Mesothelial cell of epicardium (in vitro differentiated cells): ENCODE results near the gene MRPS34. TPM values are rescaled to one million over a fixed set of nuclear protein-coding genes. Genes with fewer than 3 reads are reported as not detected.
A peak's percentile ranks its signal among the peaks of the same experiment; 100 is the strongest.

Experiments used
- DNase-seq, 2 experiments: peaks; one replicate each; pipeline ENCODE4 v3.0.0; 2021; ENCODE audit warnings: low spot score in 2 of 2; ENCODE audit not compliant: unreplicated experiment in 2 of 2
- H3K27ac Mint-ChIP-seq: 2 replicates; pipeline ENCODE4 v1.8.0; 2021; ENCODE audit warnings: mixed read lengths
- H3K27me3 Mint-ChIP-seq: 2 replicates; pipeline ENCODE4 v1.8.0; 2021; ENCODE audit warnings: low read depth, mixed read lengths
- H3K36me3 Mint-ChIP-seq: 2 replicates; pipeline ENCODE4 v1.8.0; 2021; ENCODE audit warnings: mixed read lengths
- H3K4me1 Mint-ChIP-seq: 2 replicates; pipeline ENCODE4 v1.8.0; 2021; ENCODE audit warnings: mixed read lengths
- H3K4me3 Mint-ChIP-seq: 2 replicates; pipeline ENCODE4 v1.8.0; 2021; ENCODE audit warnings: mild to moderate bottlenecking, moderate library complexity, mixed read lengths
- H3K9me3 Mint-ChIP-seq: 2 replicates; pipeline ENCODE4 v1.8.0; 2021; ENCODE audit warnings: mixed read lengths
- CTCF ChIP-seq: fragments of 200-600 bp; sonication (generic); IDR thresholded peaks from one replicate; pipeline ENCODE4 v1.5.0; 2021; ENCODE audit warnings: antibody characterized with exemption; ENCODE audit not compliant: unreplicated experiment
- total RNA-seq: library from RNA; stranded (reverse); gene quantifications from 3 replicates; pipeline ENCODE4 v1.2.1, GENCODE V29; 2021

The MRPS34 gene
- total RNA-seq, 1 donor from 2014 or later, result 62.2 TPM

GRCh38 chr16:1771188-1771863 is 1.6 kb downstream of the MRPS34 start, which contains the start of gene NME3:
TSS of gene NME3 (minus strand) at chr16:1771543. CDS start at chr16:1771534, 9 bp downstream.
- DNase-seq, result peak; percentile 56 to 78
- H3K36me3 Mint-ChIP-seq, result peaks cover 5% of the 10 kb centered on the region
- TF ChIP-seq CTCF, result no peak
- H3K4me3 Mint-ChIP-seq, result peak within 1 kb of the TSS; percentile 94
- H3K27me3 Mint-ChIP-seq, result no peaks in the 10 kb centered on the region
- H3K4me1 Mint-ChIP-seq, result peaks cover 21% of the 10 kb centered on the region
- H3K9me3 Mint-ChIP-seq, result no peaks in the 10 kb centered on the region
- H3K27ac Mint-ChIP-seq, result peak within 1 kb of the TSS; percentile 94

GRCh38 chr16:1770328-1771187 is 2.4 kb downstream of the MRPS34 start:
- no peaks in the 10 kb centered on the region for H3K27me3 Mint-ChIP-seq
- TF ChIP-seq CTCF, result no peak
- peak overlapping the region; percentile 82 for H3K27ac Mint-ChIP-seq
- peaks cover 5% of the 10 kb centered on the region for H3K36me3 Mint-ChIP-seq
- peaks cover 21% of the 10 kb centered on the region for H3K4me1 Mint-ChIP-seq
- H3K4me3 Mint-ChIP-seq, result peak overlapping the region; percentile 94
- no peaks in the 10 kb centered on the region for H3K9me3 Mint-ChIP-seq
- DNase-seq, result no peak

GRCh38 chr16:1769402-1770300 is 3.3 kb downstream of the MRPS34 start:
- Mint-ChIP-seq H3K9me3 (no peaks in the 10 kb centered on the region), H3K4me1 (peaks cover 18% of the 10 kb centered on the region), H3K27ac (peak overlapping the region; percentile 71), H3K4me3 (peak overlapping the region; percentile 94), H3K27me3 (no peaks in the 10 kb centered on the region), H3K36me3 (peaks cover 7% of the 10 kb centered on the region)
- no peak for DNase-seq
- TF ChIP-seq CTCF, result no peak

GRCh38 chr16:1768767-1769401 is 4.0 kb downstream of the MRPS34 start:
- Mint-ChIP-seq H3K4me1 (peaks cover 17% of the 10 kb centered on the region), H3K27ac (no peak overlapping the region), H3K27me3 (no peaks in the 10 kb centered on the region), H3K9me3 (no peaks in the 10 kb centered on the region), H3K4me3 (no peak overlapping the region), H3K36me3 (peaks cover 7% of the 10 kb centered on the region)
- no peak for DNase-seq
- TF ChIP-seq CTCF, result no peak
